SU-DHL-6 (cell line): Measurements from ENCODE around the gene PDE7B.

Source experiments
- H2AFZ ChIP-seq: fragments of 200-600 bp; sonication (generic); 2 replicates; pipeline ENCODE4 v1.6.1; 2014; ENCODE audit warnings: low read depth, mild to moderate bottlenecking, moderate library complexity, mixed read lengths, antibody characterized with exemption, low read length; ENCODE audit not compliant: severe bottlenecking
- H3F3A ChIP-seq: fragments of 200-600 bp; shearing (Covaris generic); 2 replicates; pipeline ENCODE4 v1.6.0; 2016; ENCODE audit warnings: antibody characterized with exemption, mild to moderate bottlenecking; ENCODE audit not compliant: insufficient read depth
- H3K27ac ChIP-seq: fragments of 200-600 bp; sonication (generic); 2 replicates; pipeline ENCODE4 v1.5.1; 2016; ENCODE audit warnings: low read depth, mild to moderate bottlenecking, low read length, moderate library complexity, mixed read lengths
- H3K27me3 ChIP-seq: fragments of 200-600 bp; sonication (generic), shearing (Covaris generic); 2 replicates; pipeline ENCODE4 v1.6.0; 2014; ENCODE audit warnings: mild to moderate bottlenecking, low read length
- H3K36me3 ChIP-seq: fragments of 200-600 bp; sonication (generic); 2 replicates; pipeline ENCODE4 v1.6.1; 2014; ENCODE audit warnings: mild to moderate bottlenecking, low read length, mixed read lengths
- H3K4me2 ChIP-seq: fragments of 300-600, 200-600 bp; shearing (Covaris generic), sonication (generic); 2 replicates; pipeline ENCODE4 v1.6.0; 2014; ENCODE audit warnings: low read length, low read depth, mild to moderate bottlenecking; ENCODE audit not compliant: poor library complexity, severe bottlenecking
- H3K4me3 ChIP-seq: fragments of 200-600 bp; sonication (generic); 2 replicates; pipeline ENCODE4 v1.5.1; 2014; ENCODE audit warnings: antibody characterized with exemption, low read length, mild to moderate bottlenecking, mixed read lengths; ENCODE audit not compliant: insufficient read depth, poor library complexity, severe bottlenecking
- H3K79me2 ChIP-seq: fragments of 200-600 bp; sonication (generic); 2 replicates; pipeline ENCODE4 v1.6.1; 2014; ENCODE audit warnings: mild to moderate bottlenecking, low read length, moderate library complexity; ENCODE audit not compliant: insufficient read depth
- H3K9ac ChIP-seq: fragments of 200-600 bp; sonication (generic); 2 replicates; pipeline ENCODE4 v1.7.0; 2014; ENCODE audit warnings: mild to moderate bottlenecking, low read length
- H3K9me2 ChIP-seq: fragments of 200-600 bp; sonication (generic); replicated peaks from 2 replicates; pipeline ENCODE4 v1.6.1; 2014; ENCODE audit warnings: low read length; ENCODE audit not compliant: insufficient read depth
- H3K9me3 ChIP-seq: fragments of 200-600 bp; sonication (generic); 2 replicates; pipeline ENCODE4 v1.6.1; 2014; ENCODE audit warnings: low read length, mixed read lengths; ENCODE audit not compliant: insufficient read depth
- H4K20me1 ChIP-seq: fragments of 200-600 bp; sonication (generic); 2 replicates; pipeline ENCODE4 v1.6.1; 2014; ENCODE audit warnings: low read depth, mild to moderate bottlenecking, antibody characterized with exemption, low read length, moderate library complexity, mixed read lengths
- EZH2phosphoT487 ChIP-seq: fragments of 200-600 bp; sonication (generic), shearing (Covaris generic); conservative IDR thresholded peaks from 2 replicates; pipeline ENCODE4 v1.6.1; 2018; ENCODE audit warnings: mild to moderate bottlenecking, antibody characterized with exemption, low read length, moderate library complexity, mixed read lengths
- TF ChIP-seq, protein P1 (sequence below): fragments of 200-600 bp; sonication (generic); IDR thresholded peaks from one replicate; pipeline ENCODE4 v1.5.1; 2017; ENCODE audit warnings: antibody characterized with exemption, mild to moderate bottlenecking, low read length, moderate library complexity; ENCODE audit not compliant: insufficient read depth, poor library complexity, severe bottlenecking

Gene PDE7B

DNA sequence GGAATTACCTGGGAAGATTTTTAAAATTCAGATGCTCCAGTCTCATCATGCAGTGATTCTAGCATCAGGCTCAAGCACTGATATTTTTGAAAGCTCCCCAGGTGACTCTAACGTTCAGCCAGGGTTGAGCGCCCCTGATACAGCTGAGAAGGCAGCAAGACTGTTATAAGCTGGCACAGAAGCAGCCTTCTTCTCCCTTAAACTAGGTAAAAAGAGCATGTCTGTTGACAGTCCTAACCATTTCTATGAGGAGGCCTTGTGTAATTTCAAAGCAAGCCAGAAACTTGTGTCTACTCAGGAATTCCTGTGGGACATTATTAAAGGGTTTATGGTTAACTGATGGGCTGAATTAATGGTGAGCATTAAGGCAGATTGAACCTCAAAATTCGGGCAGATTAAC, 141.9 kb downstream of the PDE7B start:
- Histone ChIP-seq H3K9me2 (no peaks in the 10 kb centered on the region), H3K79me2 (no peaks in the 10 kb centered on the region), H3F3A (no peaks in the 10 kb centered on the region), H2AFZ (no peak overlapping the region), H4K20me1 (no peaks in the 10 kb centered on the region), H3K27me3 (no peaks in the 10 kb centered on the region), H3K27ac (no peak overlapping the region), H3K36me3 (no peaks in the 10 kb centered on the region), H3K9ac (no peak overlapping the region), H3K9me3 (no peaks in the 10 kb centered on the region), H3K4me2 (no peak overlapping the region), H3K4me3 (no peak overlapping the region)
- TF ChIP-seq, protein P1, sequence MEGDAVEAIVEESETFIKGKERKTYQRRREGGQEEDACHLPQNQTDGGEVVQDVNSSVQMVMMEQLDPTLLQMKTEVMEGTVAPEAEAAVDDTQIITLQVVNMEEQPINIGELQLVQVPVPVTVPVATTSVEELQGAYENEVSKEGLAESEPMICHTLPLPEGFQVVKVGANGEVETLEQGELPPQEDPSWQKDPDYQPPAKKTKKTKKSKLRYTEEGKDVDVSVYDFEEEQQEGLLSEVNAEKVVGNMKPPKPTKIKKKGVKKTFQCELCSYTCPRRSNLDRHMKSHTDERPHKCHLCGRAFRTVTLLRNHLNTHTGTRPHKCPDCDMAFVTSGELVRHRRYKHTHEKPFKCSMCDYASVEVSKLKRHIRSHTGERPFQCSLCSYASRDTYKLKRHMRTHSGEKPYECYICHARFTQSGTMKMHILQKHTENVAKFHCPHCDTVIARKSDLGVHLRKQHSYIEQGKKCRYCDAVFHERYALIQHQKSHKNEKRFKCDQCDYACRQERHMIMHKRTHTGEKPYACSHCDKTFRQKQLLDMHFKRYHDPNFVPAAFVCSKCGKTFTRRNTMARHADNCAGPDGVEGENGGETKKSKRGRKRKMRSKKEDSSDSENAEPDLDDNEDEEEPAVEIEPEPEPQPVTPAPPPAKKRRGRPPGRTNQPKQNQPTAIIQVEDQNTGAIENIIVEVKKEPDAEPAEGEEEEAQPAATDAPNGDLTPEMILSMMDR = no peak
- TF ChIP-seq EZH2phosphoT487 = no peak

GRCh38 chr6:135994857-135995544, 143.5 kb downstream of the PDE7B start:
- H3K9me3 ChIP-seq = no peaks in the 10 kb centered on the region
- H3K36me3 ChIP-seq = no peaks in the 10 kb centered on the region
- no peaks in the 10 kb centered on the region for H3F3A ChIP-seq
- H3K9ac ChIP-seq = no peak overlapping the region
- H3K79me2 ChIP-seq = no peaks in the 10 kb centered on the region
- TF ChIP-seq, protein P1 = no peak
- no peak for TF ChIP-seq EZH2phosphoT487
- no peak overlapping the region for H3K4me3 ChIP-seq
- H3K9me2 ChIP-seq = no peaks in the 10 kb centered on the region
- H2AFZ ChIP-seq = no peak overlapping the region
- H4K20me1 ChIP-seq = no peaks in the 10 kb centered on the region
- no peaks in the 10 kb centered on the region for H3K27me3 ChIP-seq
- H3K4me2 ChIP-seq = no peak overlapping the region
- H3K27ac ChIP-seq = no peak overlapping the region

GRCh38 chr6:135995545-135995898, 144.0 kb downstream of the PDE7B start:
- Histone ChIP-seq H3K27me3 (no peaks in the 10 kb centered on the region), H3K9ac (no peak overlapping the region), H2AFZ (no peak overlapping the region), H3K79me2 (no peaks in the 10 kb centered on the region), H3K4me2 (no peak overlapping the region), H3F3A (no peaks in the 10 kb centered on the region), H3K36me3 (no peaks in the 10 kb centered on the region), H3K27ac (no peak overlapping the region), H3K9me2 (no peaks in the 10 kb centered on the region), H4K20me1 (no peaks in the 10 kb centered on the region), H3K4me3 (no peak overlapping the region), H3K9me3 (no peaks in the 10 kb centered on the region)
- no peak for TF ChIP-seq EZH2phosphoT487
- TF ChIP-seq, protein P1 = no peak
